H9 (cell line): ENCODE data around the gene ARHGEF1. TPM values are rescaled to one million over a fixed set of nuclear protein-coding genes. Genes with fewer than 3 reads are reported as not detected.

ENCODE experiments used
- DNase-seq: peaks from one replicate; pipeline ENCODE4 v3.0.0-alpha.2; 2017
- H2AFZ ChIP-seq: one replicate; pipeline ENCODE4 v1.6.1; 2013; ENCODE audit warnings: mild to moderate bottlenecking, low read length, control low read depth, moderate library complexity
- H2AK5ac ChIP-seq: 2 replicates; pipeline ENCODE4 v1.6.1; 2013; ENCODE audit warnings: low read length, control low read depth, mixed read lengths; ENCODE audit not compliant: insufficient read length
- H2BK120ac ChIP-seq: one replicate; pipeline ENCODE4 v1.6.1; 2013; ENCODE audit warnings: low read depth, mild to moderate bottlenecking, low read length, control low read depth, inconsistent platforms; ENCODE audit not compliant: poor library complexity, severe bottlenecking
- H2BK12ac ChIP-seq: 2 replicates; pipeline ENCODE4 v1.6.1; 2013; ENCODE audit warnings: low read length, control low read depth, mixed read lengths, low read depth; ENCODE audit not compliant: insufficient read length
- H2BK15ac ChIP-seq: 2 replicates; pipeline ENCODE4 v1.6.1; 2013; ENCODE audit warnings: low read depth, low read length, control low read depth
- H2BK20ac ChIP-seq: one replicate; pipeline ENCODE4 v1.6.1; 2013; ENCODE audit warnings: low read depth, mild to moderate bottlenecking, low read length, control low read depth, inconsistent platforms; ENCODE audit not compliant: poor library complexity, severe bottlenecking
- H2BK5ac ChIP-seq: 2 replicates; pipeline ENCODE4 v1.6.1; 2013; ENCODE audit warnings: low read length, control low read depth, mixed read lengths; ENCODE audit not compliant: insufficient read length
- H3K14ac ChIP-seq: 2 replicates; pipeline ENCODE4 v1.6.1; 2013; ENCODE audit warnings: low read length, control low read depth; ENCODE audit not compliant: insufficient read depth
- H3K18ac ChIP-seq: 2 replicates; pipeline ENCODE4 v1.6.1; 2013; ENCODE audit warnings: low read depth, mild to moderate bottlenecking, mixed read lengths, low read length, control low read depth; ENCODE audit not compliant: insufficient read length
- H3K23ac ChIP-seq: 2 replicates; pipeline ENCODE4 v1.6.1; 2013; ENCODE audit warnings: low read length, control low read depth, mixed read lengths, low read depth; ENCODE audit not compliant: insufficient read length
- H3K23me2 ChIP-seq: 2 replicates; pipeline ENCODE4 v1.6.1; 2013; ENCODE audit warnings: low read depth, mild to moderate bottlenecking, mixed read lengths, low read length, control low read depth; ENCODE audit not compliant: insufficient read length, poor library complexity, severe bottlenecking
- H3K27ac ChIP-seq: 2 replicates; pipeline ENCODE4 v1.5.1; 2013; ENCODE audit warnings: low read length, control low read depth, mixed read lengths, low read depth; ENCODE audit not compliant: insufficient read length
- H3K27me3 ChIP-seq: 2 replicates; pipeline ENCODE4 v1.6.1; 2013; ENCODE audit warnings: low read length, control low read depth, inconsistent platforms; ENCODE audit not compliant: insufficient read depth
- H3K4ac ChIP-seq: 2 replicates; pipeline ENCODE4 v1.6.1; 2013; ENCODE audit warnings: low read depth, mild to moderate bottlenecking, control low read depth, inconsistent platforms, low read length, moderate library complexity
- H3K4me1 ChIP-seq: 2 replicates; pipeline ENCODE4 v1.6.1; 2013; ENCODE audit warnings: low read length, control low read depth, inconsistent platforms; ENCODE audit not compliant: insufficient read depth
- H3K4me2 ChIP-seq: 2 replicates; pipeline ENCODE4 v1.6.1; 2013; ENCODE audit warnings: low read length, control low read depth, mixed read lengths; ENCODE audit not compliant: insufficient read length, insufficient read depth
- H3K56ac ChIP-seq: 2 replicates; pipeline ENCODE4 v1.6.1; 2013; ENCODE audit warnings: low read depth, mild to moderate bottlenecking, mixed read lengths, low read length, control low read depth; ENCODE audit not compliant: insufficient read length
- H3K79me1 ChIP-seq: 2 replicates; pipeline ENCODE4 v1.6.1; 2013; ENCODE audit warnings: low read depth, mild to moderate bottlenecking, moderate library complexity, low read length, control low read depth, inconsistent platforms; ENCODE audit not compliant: insufficient read depth, poor library complexity, severe bottlenecking
- H3K79me2 ChIP-seq: 2 replicates; pipeline ENCODE4 v1.6.1; 2013; ENCODE audit warnings: low read length, control low read depth, inconsistent platforms; ENCODE audit not compliant: insufficient read depth
- H3K9ac ChIP-seq: 2 replicates; pipeline ENCODE4 v1.6.1; 2013; ENCODE audit warnings: low read length, control low read depth, mixed read lengths; ENCODE audit not compliant: insufficient read length; ENCODE audit errors: extremely low read depth
- H3K9me3 ChIP-seq: one replicate; pipeline ENCODE4 v1.6.1; 2013; ENCODE audit warnings: low read depth, low read length, inconsistent platforms; ENCODE audit not compliant: control insufficient read depth
- H3T11ph ChIP-seq: one replicate; pipeline ENCODE4 v1.6.1; 2013; ENCODE audit warnings: mild to moderate bottlenecking, low read length, control low read depth, inconsistent platforms
- H4K20me1 ChIP-seq: one replicate; pipeline ENCODE4 v1.6.1; 2013; ENCODE audit not compliant: control insufficient read depth, insufficient read length, insufficient read depth
- H4K5ac ChIP-seq: 2 replicates; pipeline ENCODE4 v1.6.1; 2013; ENCODE audit warnings: low read depth, mild to moderate bottlenecking, mixed read lengths, low read length, control low read depth; ENCODE audit not compliant: insufficient read length
- H4K8ac ChIP-seq: replicated peaks from 2 replicates; pipeline ENCODE4 v1.6.1; 2013; ENCODE audit warnings: low read length, control low read depth, mixed read lengths, low read depth; ENCODE audit not compliant: insufficient read length
- H4K91ac ChIP-seq: 2 replicates; pipeline ENCODE4 v1.6.1; 2013; ENCODE audit warnings: low read depth, mild to moderate bottlenecking, moderate library complexity, mixed read lengths, low read length, control low read depth; ENCODE audit not compliant: insufficient read length
- H3K27ac Mint-ChIP-seq, 3 experiments: 2 replicates in 2 of 3; 3 replicates in 1 of 3; pipeline ENCODE4 v1.8.0; 2020 to 2021; ENCODE audit warnings: mixed read lengths in 3 of 3, mild to moderate bottlenecking in 1 of 3, moderate library complexity in 1 of 3
- H3K27me3 Mint-ChIP-seq: 2 replicates; pipeline ENCODE4 v1.8.0; 2021; ENCODE audit warnings: low read depth, mild to moderate bottlenecking, moderate library complexity, mixed read lengths
- H3K36me3 Mint-ChIP-seq, 3 experiments: 2 replicates in 2 of 3; 3 replicates in 1 of 3; pipeline ENCODE4 v1.8.0; 2020 to 2021; ENCODE audit warnings: low read depth in 3 of 3, mixed read lengths in 3 of 3; ENCODE audit not compliant: insufficient read depth in 1 of 3
- H3K4me1 Mint-ChIP-seq, 2 experiments: 2 replicates each; pipeline ENCODE4 v1.8.0; 2020; ENCODE audit warnings: mixed read lengths in 2 of 2
- H3K4me3 Mint-ChIP-seq, 2 experiments: 2 replicates in 1 of 2; 3 replicates in 1 of 2; pipeline ENCODE4 v1.8.0; 2020 to 2021; ENCODE audit warnings: mild to moderate bottlenecking in 2 of 2, mixed read lengths in 2 of 2, moderate library complexity in 1 of 2
- H3K9me3 Mint-ChIP-seq, 2 experiments: 2 replicates in 1 of 2; 3 replicates in 1 of 2; pipeline ENCODE4 v1.8.0; 2020; ENCODE audit warnings: mild to moderate bottlenecking in 2 of 2, mixed read lengths in 2 of 2, moderate library complexity in 1 of 2
- WGBS: extraction: QIAGEN DNeasy Blood & Tissue Kit; methylation state at CpG from one replicate; pipeline ENCODE4 v1.1.7; 2013; ENCODE audit warnings: missing lambda C conversion rate, low lambda C conversion rate, mixed read lengths; ENCODE audit not compliant: insufficient read length; ENCODE audit errors: extremely low coverage; 5-methylcytosine and 5-hydroxymethylcytosine counted together
- total RNA-seq: library from RNA; stranded (reverse); gene quantifications from 2 replicates; pipeline ENCODE4 v1.2.1, GENCODE V29; 2021
- TF ChIP-seq, protein P1 (sequence below): fragments of 200-600 bp; sonication (generic); conservative IDR thresholded peaks from 3 replicates; pipeline ENCODE4 v1.8.0; 2021; ENCODE audit warnings: antibody characterized with exemption, mild to moderate bottlenecking

ARHGEF1 gene
- total RNA-seq, 1 experiment from 2014 or later: 50.3 TPM

DNA sequence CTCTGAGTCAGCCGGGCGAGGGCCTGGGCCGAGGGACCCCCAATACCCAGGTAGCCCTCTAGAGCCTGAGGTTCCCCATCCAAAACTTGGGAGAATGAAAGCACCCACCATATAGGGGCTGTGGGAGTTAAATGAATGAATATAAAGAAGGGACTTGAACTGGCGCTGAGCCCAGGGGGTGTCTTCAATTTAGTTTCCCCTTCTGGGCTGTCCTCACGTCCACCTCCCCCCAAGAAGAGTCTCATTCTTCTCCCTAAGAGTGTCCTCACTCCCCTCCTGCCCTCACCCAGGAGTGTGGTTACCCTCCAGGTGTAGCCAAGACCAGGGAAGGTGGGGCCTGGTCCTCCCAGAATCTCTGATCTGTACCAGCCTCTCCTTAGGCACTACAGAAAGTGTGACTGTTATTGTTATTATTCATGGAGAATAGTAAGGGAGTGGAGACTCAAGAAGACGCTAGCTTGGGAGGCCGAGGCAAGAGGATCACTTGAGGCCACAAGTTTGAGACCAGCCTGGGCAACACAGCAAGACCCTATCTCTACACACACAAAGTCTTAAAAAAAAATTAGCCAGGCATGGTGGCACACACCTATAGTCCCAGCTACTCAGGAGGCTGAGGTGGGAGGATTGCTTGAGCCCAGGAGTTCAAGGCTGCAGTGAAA is 3.2 kb upstream of the ARHGEF1 start:
- Histone ChIP-seq H2AFZ (no peak overlapping the region), H3K23me2 (peaks cover 20% of the 10 kb centered on the region), H3K4ac (no peak overlapping the region), H3K27ac (no peak overlapping the region), H4K8ac (no peak overlapping the region), H2BK20ac (no peak overlapping the region), H3K23ac (no peak overlapping the region), H3K4me1 (no peaks in the 10 kb centered on the region), H3K27me3 (no peaks in the 10 kb centered on the region; the same call in 1 of the 2 replicates), H3K4me2 (no peak overlapping the region), H2AK5ac (no peak overlapping the region), H2BK5ac (no peak overlapping the region), H4K91ac (no peak overlapping the region), H3T11ph (no peak overlapping the region), H3K9me3 (no peaks in the 10 kb centered on the region), H3K56ac (no peak overlapping the region), H2BK15ac (no peak overlapping the region), H2BK12ac (no peak overlapping the region), H3K14ac (no peak overlapping the region), H4K5ac (no peak overlapping the region), H4K20me1 (no peaks in the 10 kb centered on the region), H2BK120ac (no peak overlapping the region), H3K79me2 (no peaks in the 10 kb centered on the region), H3K18ac (no peak overlapping the region), H3K9ac (no peak overlapping the region), H3K79me1 (no peaks in the 10 kb centered on the region)
- DNase-seq: no peak
- no peak overlapping the region; a peak in 1 of 5 replicates for H3K4me3 Mint-ChIP-seq
- H3K27ac Mint-ChIP-seq: no peak overlapping the region
- H3K9me3 Mint-ChIP-seq: no peaks in the 10 kb centered on the region
- H3K27me3 Mint-ChIP-seq: peaks cover 52% of the 10 kb centered on the region
- TF ChIP-seq, protein P1, sequence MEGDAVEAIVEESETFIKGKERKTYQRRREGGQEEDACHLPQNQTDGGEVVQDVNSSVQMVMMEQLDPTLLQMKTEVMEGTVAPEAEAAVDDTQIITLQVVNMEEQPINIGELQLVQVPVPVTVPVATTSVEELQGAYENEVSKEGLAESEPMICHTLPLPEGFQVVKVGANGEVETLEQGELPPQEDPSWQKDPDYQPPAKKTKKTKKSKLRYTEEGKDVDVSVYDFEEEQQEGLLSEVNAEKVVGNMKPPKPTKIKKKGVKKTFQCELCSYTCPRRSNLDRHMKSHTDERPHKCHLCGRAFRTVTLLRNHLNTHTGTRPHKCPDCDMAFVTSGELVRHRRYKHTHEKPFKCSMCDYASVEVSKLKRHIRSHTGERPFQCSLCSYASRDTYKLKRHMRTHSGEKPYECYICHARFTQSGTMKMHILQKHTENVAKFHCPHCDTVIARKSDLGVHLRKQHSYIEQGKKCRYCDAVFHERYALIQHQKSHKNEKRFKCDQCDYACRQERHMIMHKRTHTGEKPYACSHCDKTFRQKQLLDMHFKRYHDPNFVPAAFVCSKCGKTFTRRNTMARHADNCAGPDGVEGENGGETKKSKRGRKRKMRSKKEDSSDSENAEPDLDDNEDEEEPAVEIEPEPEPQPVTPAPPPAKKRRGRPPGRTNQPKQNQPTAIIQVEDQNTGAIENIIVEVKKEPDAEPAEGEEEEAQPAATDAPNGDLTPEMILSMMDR: no peak
- no CpG with 5 or more reads among the region's 7 CpGs for WGBS
- H3K4me1 Mint-ChIP-seq: peaks cover 7 to 28% of the 10 kb centered on the region in 2 experiments
- H3K36me3 Mint-ChIP-seq: no peaks in the 10 kb centered on the region; a peak in 1 of 7 replicates
